ENCODE data around the gene GET4.

The GET4 gene

GRCh38 chr7:908591-909357 is 32.4 kb downstream of the GET4 start:
- DNase-seq (ENCODE audit: low read depth), result peak; percentile 37
- peak overlapping the region; percentile 22; the same call in 1 of the 2 replicates for H3K4me3 ChIP-seq (ENCODE audit: low read length)
- TF ChIP-seq CTCF (conservative IDR thresholded peaks at IDR 0.05; ENCODE audit: low read length), result peak; percentile 63

- peak overlapping the region; percentile 39 for H3K4me3 ChIP-seq (ENCODE audit: low read length)
- peak; percentile 58 for DNase-seq (ENCODE audit: low read depth)
These were observed 33.3 kb downstream of the GET4 start for GRCh38 chr7:909358-910329.

GRCh38 chr7:910441-910861 is 34.1 kb downstream of the GET4 start:
- no peak overlapping the region for H3K4me3 ChIP-seq (ENCODE audit: low read length)
- no peak for TF ChIP-seq CTCF (conservative IDR thresholded peaks at IDR 0.05; ENCODE audit: low read length)
- no peak for DNase-seq (ENCODE audit: low read depth)

More at GRCh38 chr7:909358-910329, 33.3 kb downstream of the GET4 start:
- TF ChIP-seq CTCF (conservative IDR thresholded peaks at IDR 0.05; ENCODE audit: low read length), result no peak

GRCh38 chr7:910931-911431 is 34.6 kb downstream of the GET4 start:
- H3K4me3 ChIP-seq (ENCODE audit: low read length), result no peak overlapping the region
- DNase-seq (ENCODE audit: low read depth), result no peak
- no peak for TF ChIP-seq CTCF (conservative IDR thresholded peaks at IDR 0.05; ENCODE audit: low read length)

GRCh38 chr7:911791-912480 is 35.6 kb downstream of the GET4 start:
- no peak for TF ChIP-seq CTCF (conservative IDR thresholded peaks at IDR 0.05; ENCODE audit: low read length)
- no peak for DNase-seq (ENCODE audit: low read depth)
- no peak overlapping the region for H3K4me3 ChIP-seq (ENCODE audit: low read length)

- no peak overlapping the region for H3K4me3 ChIP-seq (ENCODE audit: low read length)
- no peak for DNase-seq (ENCODE audit: low read depth)
- no peak for TF ChIP-seq CTCF (conservative IDR thresholded peaks at IDR 0.05; ENCODE audit: low read length)
These were observed 37.6 kb downstream of the GET4 start for GRCh38 chr7:913736-914520.

Measured in AG10803 (cell line).